Dendritic cell treated with granulocyte-macrophage colony-stimulating factor and Interleukin-4, amounts not matched to agents 40 ng/mL and 50 ng/mL, for 4 days (primary cell): Measurements from ENCODE around the gene TNNT2.

ENCODE experiments used
- H3K27ac Mint-ChIP-seq: one replicate; pipeline ENCODE4 v1.8.0; 2022; ENCODE audit warnings: mild to moderate bottlenecking, mixed read lengths
- H3K27me3 Mint-ChIP-seq: one replicate; pipeline ENCODE4 v1.8.0; 2022; ENCODE audit warnings: mild to moderate bottlenecking, mixed read lengths
- H3K36me3 Mint-ChIP-seq: one replicate; pipeline ENCODE4 v1.8.0; 2022; ENCODE audit warnings: low read depth, mixed read lengths
- H3K4me1 Mint-ChIP-seq: one replicate; pipeline ENCODE4 v1.8.0; 2022; ENCODE audit warnings: low read depth, mixed read lengths
- H3K4me3 Mint-ChIP-seq: one replicate; pipeline ENCODE4 v1.8.0; 2022; ENCODE audit warnings: mild to moderate bottlenecking, moderate library complexity, mixed read lengths
- H3K9me3 Mint-ChIP-seq: one replicate; pipeline ENCODE4 v1.8.0; 2022; ENCODE audit warnings: mixed read lengths
- intact Hi-C: fragments of 100-400 bp; cut with micrococcal nuclease; formaldehyde crosslinking; loops from one replicate; pipeline ENCODE4 v1.15.0; 2022

TNNT2 gene

GRCh38 chr1:201377611-201378092 is at the start of gene TNNT2:
Gene TNNT2 (minus strand): TSS chr1:201377680. CDS start chr1:201373254, 4,426 bp downstream.
- intact Hi-C loops = no loop called here
- Mint-ChIP-seq H3K9me3 (no peaks in the 10 kb centered on the region), H3K36me3 (no peaks in the 10 kb centered on the region), H3K27me3 (peaks cover 15% of the 10 kb centered on the region), H3K4me1 (no peaks in the 10 kb centered on the region), H3K27ac (no peak within 1 kb of the TSS), H3K4me3 (no peak within 1 kb of the TSS)

- Mint-ChIP-seq H3K36me3 (no peaks in the 10 kb centered on the region), H3K9me3 (no peaks in the 10 kb centered on the region), H3K27me3 (peaks cover 5% of the 10 kb centered on the region), H3K27ac (no peak overlapping the region), H3K4me3 (no peak overlapping the region), H3K4me1 (peaks cover 19% of the 10 kb centered on the region)
- intact Hi-C loops = no loop called here
Observed at GRCh38 chr1:201426479-201427310, 49.2 kb upstream of the TNNT2 start.

- Mint-ChIP-seq H3K36me3 (no peaks in the 10 kb centered on the region), H3K9me3 (no peaks in the 10 kb centered on the region)
- intact Hi-C loops = no loop called here
Observed at GRCh38 chr1:201424146-201424545, 46.7 kb upstream of the TNNT2 start.

GRCh38 chr1:201423655-201424054 is 46.2 kb upstream of the TNNT2 start:
- no peak overlapping the region for H3K4me3 Mint-ChIP-seq
- peaks cover 12% of the 10 kb centered on the region for H3K4me1 Mint-ChIP-seq
- H3K27ac Mint-ChIP-seq = no peak overlapping the region
- intact Hi-C loops = no loop called here
- H3K9me3 Mint-ChIP-seq = no peaks in the 10 kb centered on the region
- peaks cover 8% of the 10 kb centered on the region for H3K27me3 Mint-ChIP-seq
- H3K36me3 Mint-ChIP-seq = no peaks in the 10 kb centered on the region

More at GRCh38 chr1:201424146-201424545, 46.7 kb upstream of the TNNT2 start:
- Mint-ChIP-seq H3K27ac (no peak overlapping the region), H3K4me3 (no peak overlapping the region), H3K27me3 (peaks cover 6% of the 10 kb centered on the region), H3K4me1 (peaks cover 12% of the 10 kb centered on the region)

DNA sequence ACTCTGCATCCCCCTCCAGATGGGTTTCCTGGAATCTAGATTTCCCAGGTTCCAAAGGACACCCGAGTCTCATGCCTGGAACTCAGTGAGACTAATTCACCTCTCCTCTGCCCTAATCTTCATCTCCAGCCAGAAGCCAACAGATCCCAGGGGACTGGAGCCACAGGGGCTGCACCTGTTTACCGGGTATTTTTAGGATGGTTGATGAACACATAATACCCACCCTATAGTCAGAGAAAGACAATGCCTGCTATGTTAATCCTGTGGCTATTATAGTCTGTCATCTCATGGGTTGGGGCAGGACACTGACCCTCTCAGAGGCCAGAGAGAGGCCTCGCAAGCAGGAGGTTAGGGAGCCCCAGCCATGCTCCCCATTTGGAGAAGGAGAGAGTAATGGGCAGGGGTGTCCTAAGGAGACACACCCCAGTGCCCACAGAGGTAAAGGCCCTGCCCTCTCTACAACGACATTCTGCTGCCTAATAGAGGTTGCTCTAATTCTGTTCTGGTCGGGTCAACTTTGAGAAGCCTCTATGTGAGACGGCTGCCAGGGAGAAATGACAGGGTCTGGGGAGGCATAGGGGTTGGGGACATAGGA is 45.1 kb upstream of the TNNT2 start:
- H3K27me3 Mint-ChIP-seq = peaks cover 8% of the 10 kb centered on the region
- intact Hi-C loops = no loop called here
- H3K4me1 Mint-ChIP-seq = peaks cover 2% of the 10 kb centered on the region
- no peak overlapping the region for H3K4me3 Mint-ChIP-seq
- no peaks in the 10 kb centered on the region for H3K36me3 Mint-ChIP-seq
- no peaks in the 10 kb centered on the region for H3K9me3 Mint-ChIP-seq
- no peak overlapping the region for H3K27ac Mint-ChIP-seq

DNA sequence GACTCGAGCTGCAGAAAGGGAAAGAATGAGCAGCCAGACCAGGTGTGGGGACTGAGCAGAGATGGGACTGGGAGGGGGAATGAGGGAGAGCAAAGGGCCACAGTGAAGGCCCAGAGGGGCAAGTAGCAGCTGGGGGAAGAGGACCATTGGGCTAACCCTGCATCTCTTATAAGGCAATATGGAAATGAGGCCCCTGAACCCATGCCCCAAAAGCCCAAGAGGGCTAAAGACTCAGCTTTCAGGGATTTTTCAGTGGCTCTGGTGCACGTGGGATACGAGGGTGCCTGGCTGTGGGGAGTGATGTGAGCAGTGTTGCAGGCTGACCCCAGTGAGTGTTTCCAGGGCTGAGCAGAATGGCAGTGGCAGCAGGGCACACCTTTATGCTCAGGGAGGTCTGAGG is 44.5 kb upstream of the TNNT2 start:
- no peaks in the 10 kb centered on the region for H3K9me3 Mint-ChIP-seq
- intact Hi-C loops = no loop called here
- no peak overlapping the region for H3K4me3 Mint-ChIP-seq
- peaks cover 8% of the 10 kb centered on the region for H3K27me3 Mint-ChIP-seq
- no peaks in the 10 kb centered on the region for H3K36me3 Mint-ChIP-seq
- no peaks in the 10 kb centered on the region for H3K4me1 Mint-ChIP-seq
- H3K27ac Mint-ChIP-seq = no peak overlapping the region

DNA sequence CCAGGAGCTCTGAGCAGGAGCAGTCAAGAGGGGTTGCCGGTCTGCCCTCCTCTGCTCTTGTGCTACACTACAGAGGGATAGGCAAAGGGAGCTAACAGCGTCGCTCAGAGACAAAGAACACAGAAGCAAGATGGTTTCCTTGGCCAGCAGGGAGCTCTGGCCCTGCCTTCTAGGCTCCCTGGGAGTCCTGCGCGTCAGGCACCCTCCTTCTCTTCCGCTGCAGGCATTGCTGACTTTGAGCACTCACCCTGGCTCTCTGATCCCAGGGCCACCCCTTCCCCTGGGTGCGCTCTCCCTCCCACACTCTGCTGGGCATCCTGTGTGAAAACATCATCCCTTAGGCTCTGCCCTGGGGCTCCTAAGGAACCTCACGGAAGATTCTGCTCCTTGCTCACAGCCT is 43.6 kb upstream of the TNNT2 start:
- H3K4me3 Mint-ChIP-seq = no peak overlapping the region
- no peaks in the 10 kb centered on the region for H3K9me3 Mint-ChIP-seq
- H3K4me1 Mint-ChIP-seq = no peaks in the 10 kb centered on the region
- no peaks in the 10 kb centered on the region for H3K36me3 Mint-ChIP-seq
- intact Hi-C loops = no loop called here
- H3K27ac Mint-ChIP-seq = no peak overlapping the region
- H3K27me3 Mint-ChIP-seq = peaks cover 6% of the 10 kb centered on the region

- Mint-ChIP-seq H3K27ac (no peak overlapping the region), H3K27me3 (peaks cover 5% of the 10 kb centered on the region), H3K4me3 (no peak overlapping the region), H3K9me3 (no peaks in the 10 kb centered on the region), H3K4me1 (no peaks in the 10 kb centered on the region), H3K36me3 (no peaks in the 10 kb centered on the region)
- intact Hi-C loops = no loop called here
Observed at GRCh38 chr1:201420608-201421002, 43.1 kb upstream of the TNNT2 start.

GRCh38 chr1:201419746-201420607 is 42.5 kb upstream of the TNNT2 start:
- Mint-ChIP-seq H3K27ac (no peak overlapping the region), H3K4me3 (no peak overlapping the region), H3K27me3 (peaks cover 5% of the 10 kb centered on the region), H3K9me3 (no peaks in the 10 kb centered on the region), H3K4me1 (no peaks in the 10 kb centered on the region), H3K36me3 (no peaks in the 10 kb centered on the region)
- intact Hi-C loops = no loop called here

DNA sequence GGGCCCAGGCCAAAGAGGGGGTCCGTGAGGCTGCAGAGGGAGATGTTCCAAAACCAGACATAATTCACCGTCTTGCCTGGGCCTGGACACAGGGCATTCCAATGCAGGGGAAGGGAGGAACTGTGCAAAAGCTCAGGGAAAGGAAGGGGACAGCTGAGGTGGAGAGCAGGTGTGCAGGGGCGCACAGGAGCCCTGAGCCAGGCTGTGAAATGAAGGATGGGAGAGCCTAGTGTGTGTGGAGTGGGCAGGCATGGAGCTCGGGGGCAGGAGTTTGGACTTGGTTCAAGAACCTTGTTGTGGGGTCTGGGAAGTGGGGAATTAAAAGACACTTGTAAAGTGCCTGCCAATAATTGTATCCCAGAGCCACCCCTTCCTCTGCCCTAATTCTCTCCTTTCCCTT is 41.8 kb upstream of the TNNT2 start:
- intact Hi-C loops = no loop called here
- H3K4me3 Mint-ChIP-seq = no peak overlapping the region
- H3K36me3 Mint-ChIP-seq = no peaks in the 10 kb centered on the region
- no peak overlapping the region for H3K27ac Mint-ChIP-seq
- no peaks in the 10 kb centered on the region for H3K9me3 Mint-ChIP-seq
- H3K4me1 Mint-ChIP-seq = no peaks in the 10 kb centered on the region
- H3K27me3 Mint-ChIP-seq = peaks cover 5% of the 10 kb centered on the region

- Mint-ChIP-seq H3K27me3 (peaks cover 5% of the 10 kb centered on the region), H3K27ac (no peak overlapping the region), H3K4me3 (no peak overlapping the region)
Observed at GRCh38 chr1:201418461-201418860, 41.0 kb upstream of the TNNT2 start.

GRCh38 chr1:201414051-201414738 is 36.7 kb upstream of the TNNT2 start:
- H3K36me3 Mint-ChIP-seq = no peaks in the 10 kb centered on the region
- intact Hi-C loops = no loop called here
- H3K4me3 Mint-ChIP-seq = no peak overlapping the region
- peaks cover 7% of the 10 kb centered on the region for H3K27me3 Mint-ChIP-seq
- no peaks in the 10 kb centered on the region for H3K4me1 Mint-ChIP-seq
- H3K27ac Mint-ChIP-seq = no peak overlapping the region
- H3K9me3 Mint-ChIP-seq = no peaks in the 10 kb centered on the region

More at GRCh38 chr1:201418461-201418860, 41.0 kb upstream of the TNNT2 start:
- H3K9me3 Mint-ChIP-seq = no peaks in the 10 kb centered on the region
- intact Hi-C loops = no loop called here
- H3K4me1 Mint-ChIP-seq = no peaks in the 10 kb centered on the region
- no peaks in the 10 kb centered on the region for H3K36me3 Mint-ChIP-seq

GRCh38 chr1:201411292-201411691 is 33.8 kb upstream of the TNNT2 start:
- H3K4me3 Mint-ChIP-seq = no peak overlapping the region

More at GRCh38 chr1:201411292-201411691, 33.8 kb upstream of the TNNT2 start:
- H3K4me1 Mint-ChIP-seq = no peaks in the 10 kb centered on the region
- no peaks in the 10 kb centered on the region for H3K9me3 Mint-ChIP-seq
- H3K27me3 Mint-ChIP-seq = peaks cover 6% of the 10 kb centered on the region
- H3K27ac Mint-ChIP-seq = no peak overlapping the region
- intact Hi-C loops = no loop called here
- H3K36me3 Mint-ChIP-seq = no peaks in the 10 kb centered on the region
